H9 (cell line): ENCODE measurements around the gene MST1. TPM values are rescaled to one million over a fixed set of nuclear protein-coding genes. Genes with fewer than 3 reads are reported as not detected.

Experiments
- DNase-seq: peaks from one replicate; pipeline ENCODE4 v3.0.0-alpha.2; 2017
- H2AFZ ChIP-seq: one replicate; pipeline ENCODE4 v1.6.1; 2013; ENCODE audit warnings: mild to moderate bottlenecking, low read length, control low read depth, moderate library complexity
- H2AK5ac ChIP-seq: 2 replicates; pipeline ENCODE4 v1.6.1; 2013; ENCODE audit warnings: low read length, control low read depth, mixed read lengths; ENCODE audit not compliant: insufficient read length
- H2BK120ac ChIP-seq: one replicate; pipeline ENCODE4 v1.6.1; 2013; ENCODE audit warnings: low read depth, mild to moderate bottlenecking, low read length, control low read depth, inconsistent platforms; ENCODE audit not compliant: poor library complexity, severe bottlenecking
- H2BK12ac ChIP-seq: 2 replicates; pipeline ENCODE4 v1.6.1; 2013; ENCODE audit warnings: low read length, control low read depth, mixed read lengths, low read depth; ENCODE audit not compliant: insufficient read length
- H2BK15ac ChIP-seq: 2 replicates; pipeline ENCODE4 v1.6.1; 2013; ENCODE audit warnings: low read depth, low read length, control low read depth
- H2BK20ac ChIP-seq: one replicate; pipeline ENCODE4 v1.6.1; 2013; ENCODE audit warnings: low read depth, mild to moderate bottlenecking, low read length, control low read depth, inconsistent platforms; ENCODE audit not compliant: poor library complexity, severe bottlenecking
- H2BK5ac ChIP-seq: 2 replicates; pipeline ENCODE4 v1.6.1; 2013; ENCODE audit warnings: low read length, control low read depth, mixed read lengths; ENCODE audit not compliant: insufficient read length
- H3K14ac ChIP-seq: 2 replicates; pipeline ENCODE4 v1.6.1; 2013; ENCODE audit warnings: low read length, control low read depth; ENCODE audit not compliant: insufficient read depth
- H3K18ac ChIP-seq: 2 replicates; pipeline ENCODE4 v1.6.1; 2013; ENCODE audit warnings: low read depth, mild to moderate bottlenecking, mixed read lengths, low read length, control low read depth; ENCODE audit not compliant: insufficient read length
- H3K23ac ChIP-seq: 2 replicates; pipeline ENCODE4 v1.6.1; 2013; ENCODE audit warnings: low read length, control low read depth, mixed read lengths, low read depth; ENCODE audit not compliant: insufficient read length
- H3K23me2 ChIP-seq: 2 replicates; pipeline ENCODE4 v1.6.1; 2013; ENCODE audit warnings: low read depth, mild to moderate bottlenecking, mixed read lengths, low read length, control low read depth; ENCODE audit not compliant: insufficient read length, poor library complexity, severe bottlenecking
- H3K27ac ChIP-seq: 2 replicates; pipeline ENCODE4 v1.5.1; 2013; ENCODE audit warnings: low read length, control low read depth, mixed read lengths, low read depth; ENCODE audit not compliant: insufficient read length
- H3K27me3 ChIP-seq: 2 replicates; pipeline ENCODE4 v1.6.1; 2013; ENCODE audit warnings: low read length, control low read depth, inconsistent platforms; ENCODE audit not compliant: insufficient read depth
- H3K4ac ChIP-seq: 2 replicates; pipeline ENCODE4 v1.6.1; 2013; ENCODE audit warnings: low read depth, mild to moderate bottlenecking, control low read depth, inconsistent platforms, low read length, moderate library complexity
- H3K4me1 ChIP-seq: 2 replicates; pipeline ENCODE4 v1.6.1; 2013; ENCODE audit warnings: low read length, control low read depth, inconsistent platforms; ENCODE audit not compliant: insufficient read depth
- H3K4me2 ChIP-seq: 2 replicates; pipeline ENCODE4 v1.6.1; 2013; ENCODE audit warnings: low read length, control low read depth, mixed read lengths; ENCODE audit not compliant: insufficient read length, insufficient read depth
- H3K56ac ChIP-seq: 2 replicates; pipeline ENCODE4 v1.6.1; 2013; ENCODE audit warnings: low read depth, mild to moderate bottlenecking, mixed read lengths, low read length, control low read depth; ENCODE audit not compliant: insufficient read length
- H3K79me1 ChIP-seq: 2 replicates; pipeline ENCODE4 v1.6.1; 2013; ENCODE audit warnings: low read depth, mild to moderate bottlenecking, moderate library complexity, low read length, control low read depth, inconsistent platforms; ENCODE audit not compliant: insufficient read depth, poor library complexity, severe bottlenecking
- H3K79me2 ChIP-seq: 2 replicates; pipeline ENCODE4 v1.6.1; 2013; ENCODE audit warnings: low read length, control low read depth, inconsistent platforms; ENCODE audit not compliant: insufficient read depth
- H3K9ac ChIP-seq: 2 replicates; pipeline ENCODE4 v1.6.1; 2013; ENCODE audit warnings: low read length, control low read depth, mixed read lengths; ENCODE audit not compliant: insufficient read length; ENCODE audit errors: extremely low read depth
- H3K9me3 ChIP-seq: one replicate; pipeline ENCODE4 v1.6.1; 2013; ENCODE audit warnings: low read depth, low read length, inconsistent platforms; ENCODE audit not compliant: control insufficient read depth
- H3T11ph ChIP-seq: one replicate; pipeline ENCODE4 v1.6.1; 2013; ENCODE audit warnings: mild to moderate bottlenecking, low read length, control low read depth, inconsistent platforms
- H4K20me1 ChIP-seq: one replicate; pipeline ENCODE4 v1.6.1; 2013; ENCODE audit not compliant: control insufficient read depth, insufficient read length, insufficient read depth
- H4K5ac ChIP-seq: 2 replicates; pipeline ENCODE4 v1.6.1; 2013; ENCODE audit warnings: low read depth, mild to moderate bottlenecking, mixed read lengths, low read length, control low read depth; ENCODE audit not compliant: insufficient read length
- H4K8ac ChIP-seq: replicated peaks from 2 replicates; pipeline ENCODE4 v1.6.1; 2013; ENCODE audit warnings: low read length, control low read depth, mixed read lengths, low read depth; ENCODE audit not compliant: insufficient read length
- H4K91ac ChIP-seq: 2 replicates; pipeline ENCODE4 v1.6.1; 2013; ENCODE audit warnings: low read depth, mild to moderate bottlenecking, moderate library complexity, mixed read lengths, low read length, control low read depth; ENCODE audit not compliant: insufficient read length
- H3K27ac Mint-ChIP-seq, 3 experiments: 2 replicates in 2 of 3; 3 replicates in 1 of 3; pipeline ENCODE4 v1.8.0; 2020 to 2021; ENCODE audit warnings: mixed read lengths in 3 of 3, mild to moderate bottlenecking in 1 of 3, moderate library complexity in 1 of 3
- H3K27me3 Mint-ChIP-seq: 2 replicates; pipeline ENCODE4 v1.8.0; 2021; ENCODE audit warnings: low read depth, mild to moderate bottlenecking, moderate library complexity, mixed read lengths
- H3K36me3 Mint-ChIP-seq, 3 experiments: 2 replicates in 2 of 3; 3 replicates in 1 of 3; pipeline ENCODE4 v1.8.0; 2020 to 2021; ENCODE audit warnings: low read depth in 3 of 3, mixed read lengths in 3 of 3; ENCODE audit not compliant: insufficient read depth in 1 of 3
- H3K4me1 Mint-ChIP-seq, 2 experiments: 2 replicates each; pipeline ENCODE4 v1.8.0; 2020; ENCODE audit warnings: mixed read lengths in 2 of 2
- H3K4me3 Mint-ChIP-seq, 2 experiments: 2 replicates in 1 of 2; 3 replicates in 1 of 2; pipeline ENCODE4 v1.8.0; 2020 to 2021; ENCODE audit warnings: mild to moderate bottlenecking in 2 of 2, mixed read lengths in 2 of 2, moderate library complexity in 1 of 2
- H3K9me3 Mint-ChIP-seq, 2 experiments: 2 replicates in 1 of 2; 3 replicates in 1 of 2; pipeline ENCODE4 v1.8.0; 2020; ENCODE audit warnings: mild to moderate bottlenecking in 2 of 2, mixed read lengths in 2 of 2, moderate library complexity in 1 of 2
- WGBS: extraction: QIAGEN DNeasy Blood & Tissue Kit; methylation state at CpG from one replicate; pipeline ENCODE4 v1.1.7; 2013; ENCODE audit warnings: missing lambda C conversion rate, low lambda C conversion rate, mixed read lengths; ENCODE audit not compliant: insufficient read length; ENCODE audit errors: extremely low coverage; 5-methylcytosine and 5-hydroxymethylcytosine counted together
- total RNA-seq: library from RNA; stranded (reverse); gene quantifications from 2 replicates; pipeline ENCODE4 v1.2.1, GENCODE V29; 2021
- TF ChIP-seq, protein P1 (sequence below): fragments of 200-600 bp; sonication (generic); conservative IDR thresholded peaks from 3 replicates; pipeline ENCODE4 v1.8.0; 2021; ENCODE audit warnings: antibody characterized with exemption, mild to moderate bottlenecking

Gene MST1
- total RNA-seq, 1 experiment from 2014 or later: 8.9 TPM

DNA sequence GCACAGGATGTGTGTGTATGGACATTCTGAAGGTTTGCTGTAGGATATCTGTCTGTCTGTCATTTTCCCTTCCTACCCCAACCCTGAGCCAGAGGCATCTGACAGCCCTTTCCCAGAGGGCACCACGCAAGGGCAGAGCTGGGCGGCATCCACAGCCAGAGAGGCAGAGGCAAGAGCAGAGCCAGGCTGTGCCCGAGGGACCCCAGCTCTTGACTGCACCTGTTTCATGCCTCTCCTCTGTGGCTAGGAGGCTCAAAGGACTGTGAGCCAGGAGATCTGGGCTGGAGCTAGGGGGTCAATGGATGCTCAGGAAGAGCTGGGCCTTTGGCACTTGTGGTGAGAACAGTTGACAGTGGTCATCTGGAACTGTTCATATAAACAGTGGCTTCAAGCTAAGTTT, 19.9 kb downstream of the MST1 start:
- no peaks in the 10 kb centered on the region; the same call in 1 of the 2 replicates for H3K27me3 Mint-ChIP-seq
- H2BK5ac ChIP-seq: no peak overlapping the region
- no peaks in the 10 kb centered on the region for H4K20me1 ChIP-seq
- H3K79me2 ChIP-seq: no peaks in the 10 kb centered on the region
- peaks cover 3% of the 10 kb centered on the region for H3K23me2 ChIP-seq
- no peak overlapping the region for H3K23ac ChIP-seq
- no peak overlapping the region for H3K56ac ChIP-seq
- H3K4me1 Mint-ChIP-seq: peaks cover 26 to 34% of the 10 kb centered on the region in 2 experiments
- H4K91ac ChIP-seq: no peak overlapping the region
- no peak overlapping the region for H2BK120ac ChIP-seq
- H2AFZ ChIP-seq: no peak overlapping the region
- no peak overlapping the region for H3K18ac ChIP-seq
- no peaks in the 10 kb centered on the region for H3K9me3 ChIP-seq
- H3K36me3 Mint-ChIP-seq: no peaks in the 10 kb centered on the region; a peak in 1 of 7 replicates
- no peaks in the 10 kb centered on the region; the same call in 1 of the 2 replicates for H3K4me1 ChIP-seq
- no peaks in the 10 kb centered on the region for H3K27me3 ChIP-seq
- no peak overlapping the region for H3K4ac ChIP-seq
- DNase-seq: no peak
- H3K9ac ChIP-seq: no peak overlapping the region
- H2BK20ac ChIP-seq: no peak overlapping the region
- TF ChIP-seq, protein P1, sequence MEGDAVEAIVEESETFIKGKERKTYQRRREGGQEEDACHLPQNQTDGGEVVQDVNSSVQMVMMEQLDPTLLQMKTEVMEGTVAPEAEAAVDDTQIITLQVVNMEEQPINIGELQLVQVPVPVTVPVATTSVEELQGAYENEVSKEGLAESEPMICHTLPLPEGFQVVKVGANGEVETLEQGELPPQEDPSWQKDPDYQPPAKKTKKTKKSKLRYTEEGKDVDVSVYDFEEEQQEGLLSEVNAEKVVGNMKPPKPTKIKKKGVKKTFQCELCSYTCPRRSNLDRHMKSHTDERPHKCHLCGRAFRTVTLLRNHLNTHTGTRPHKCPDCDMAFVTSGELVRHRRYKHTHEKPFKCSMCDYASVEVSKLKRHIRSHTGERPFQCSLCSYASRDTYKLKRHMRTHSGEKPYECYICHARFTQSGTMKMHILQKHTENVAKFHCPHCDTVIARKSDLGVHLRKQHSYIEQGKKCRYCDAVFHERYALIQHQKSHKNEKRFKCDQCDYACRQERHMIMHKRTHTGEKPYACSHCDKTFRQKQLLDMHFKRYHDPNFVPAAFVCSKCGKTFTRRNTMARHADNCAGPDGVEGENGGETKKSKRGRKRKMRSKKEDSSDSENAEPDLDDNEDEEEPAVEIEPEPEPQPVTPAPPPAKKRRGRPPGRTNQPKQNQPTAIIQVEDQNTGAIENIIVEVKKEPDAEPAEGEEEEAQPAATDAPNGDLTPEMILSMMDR: no peak
- no peak overlapping the region for H2BK15ac ChIP-seq
- no peak overlapping the region for H3K27ac ChIP-seq
- H3K27ac Mint-ChIP-seq: no peak overlapping the region
- H4K8ac ChIP-seq: no peak overlapping the region
- no peaks in the 10 kb centered on the region for H3K9me3 Mint-ChIP-seq
- no peak overlapping the region for H3K14ac ChIP-seq
- H2AK5ac ChIP-seq: no peak overlapping the region
- no peak overlapping the region for H4K5ac ChIP-seq
- no peaks in the 10 kb centered on the region for H3K79me1 ChIP-seq
- H3K4me2 ChIP-seq: no peak overlapping the region
- no CpG with 5 or more reads among the region's 3 CpGs for WGBS
- H3T11ph ChIP-seq: no peak overlapping the region
- H3K4me3 Mint-ChIP-seq: no peak overlapping the region
- no peak overlapping the region for H2BK12ac ChIP-seq
